Measurements from ENCODE around the gene GPD2. TPM values are rescaled to one million over a fixed set of nuclear protein-coding genes. Genes with fewer than 3 reads are reported as not detected.

Gene GPD2
- polyA plus RNA-seq, 1 donor from 2014 or later: 3.5 TPM

GRCh38 chr2:156396126-156396525 lies 40.1 kb upstream of the GPD2 start:
- Histone ChIP-seq H3F3A (ENCODE audit: insufficient read depth, low read length, poor library complexity, severe bottlenecking) (no peaks in the 10 kb centered on the region), H3K27me3 (ENCODE audit: insufficient read depth, low read depth, low read length) (no peaks in the 10 kb centered on the region)

GRCh38 chr2:156397229-156397628 lies 39.0 kb upstream of the GPD2 start:
- Histone ChIP-seq H4K20me1 (ENCODE audit: insufficient read depth) (no peaks in the 10 kb centered on the region), H3K9me2 (ENCODE audit: insufficient read depth, low read length) (no peaks in the 10 kb centered on the region), H3K4me3 (ENCODE audit: low read length) (no peak overlapping the region), H3K79me2 (replicated peaks; ENCODE audit: insufficient read depth, low read length) (no peaks in the 10 kb centered on the region), H3K4me2 (ENCODE audit: low read length) (no peak overlapping the region), H3F3A (ENCODE audit: insufficient read depth, low read length, poor library complexity, severe bottlenecking) (peaks cover 3% of the 10 kb centered on the region), H2AFZ (ENCODE audit: low read depth, low read length) (no peak overlapping the region), H3K27me3 (ENCODE audit: insufficient read depth, low read depth, low read length) (no peaks in the 10 kb centered on the region), H3K27ac (ENCODE audit: low read length) (no peak overlapping the region), H3K9me3 (ENCODE audit: low read length) (no peaks in the 10 kb centered on the region), H3K36me3 (ENCODE audit: insufficient read depth, low read length) (no peaks in the 10 kb centered on the region), H3K9ac (ENCODE audit: low read length) (no peak overlapping the region)
- no peak for TF ChIP-seq SMC3 (conservative IDR thresholded peaks at IDR 0.05; ENCODE audit: poor library complexity)
- no peak for TF ChIP-seq EP300 (conservative IDR thresholded peaks at IDR 0.05; ENCODE audit: poor library complexity, severe bottlenecking)
- no peak for TF ChIP-seq TAF1 (IDR thresholded peaks at IDR 0.05; ENCODE audit: low read depth)
- no peak for TF ChIP-seq CTCF (IDR thresholded peaks at IDR 0.05; ENCODE audit: poor library complexity, severe bottlenecking)
- TF ChIP-seq, protein P1, sequence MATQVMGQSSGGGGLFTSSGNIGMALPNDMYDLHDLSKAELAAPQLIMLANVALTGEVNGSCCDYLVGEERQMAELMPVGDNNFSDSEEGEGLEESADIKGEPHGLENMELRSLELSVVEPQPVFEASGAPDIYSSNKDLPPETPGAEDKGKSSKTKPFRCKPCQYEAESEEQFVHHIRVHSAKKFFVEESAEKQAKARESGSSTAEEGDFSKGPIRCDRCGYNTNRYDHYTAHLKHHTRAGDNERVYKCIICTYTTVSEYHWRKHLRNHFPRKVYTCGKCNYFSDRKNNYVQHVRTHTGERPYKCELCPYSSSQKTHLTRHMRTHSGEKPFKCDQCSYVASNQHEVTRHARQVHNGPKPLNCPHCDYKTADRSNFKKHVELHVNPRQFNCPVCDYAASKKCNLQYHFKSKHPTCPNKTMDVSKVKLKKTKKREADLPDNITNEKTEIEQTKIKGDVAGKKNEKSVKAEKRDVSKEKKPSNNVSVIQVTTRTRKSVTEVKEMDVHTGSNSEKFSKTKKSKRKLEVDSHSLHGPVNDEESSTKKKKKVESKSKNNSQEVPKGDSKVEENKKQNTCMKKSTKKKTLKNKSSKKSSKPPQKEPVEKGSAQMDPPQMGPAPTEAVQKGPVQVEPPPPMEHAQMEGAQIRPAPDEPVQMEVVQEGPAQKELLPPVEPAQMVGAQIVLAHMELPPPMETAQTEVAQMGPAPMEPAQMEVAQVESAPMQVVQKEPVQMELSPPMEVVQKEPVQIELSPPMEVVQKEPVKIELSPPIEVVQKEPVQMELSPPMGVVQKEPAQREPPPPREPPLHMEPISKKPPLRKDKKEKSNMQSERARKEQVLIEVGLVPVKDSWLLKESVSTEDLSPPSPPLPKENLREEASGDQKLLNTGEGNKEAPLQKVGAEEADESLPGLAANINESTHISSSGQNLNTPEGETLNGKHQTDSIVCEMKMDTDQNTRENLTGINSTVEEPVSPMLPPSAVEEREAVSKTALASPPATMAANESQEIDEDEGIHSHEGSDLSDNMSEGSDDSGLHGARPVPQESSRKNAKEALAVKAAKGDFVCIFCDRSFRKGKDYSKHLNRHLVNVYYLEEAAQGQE (IDR thresholded peaks at IDR 0.05; ENCODE audit: borderline replicate concordance): no peak
- TF ChIP-seq MXI1 (conservative IDR thresholded peaks at IDR 0.05; ENCODE audit: poor library complexity, severe bottlenecking): no peak
- TF ChIP-seq RAD21 (conservative IDR thresholded peaks at IDR 0.05): no peak
- no peak for TF ChIP-seq POLR2AphosphoS5 (IDR thresholded peaks at IDR 0.05)
- TF ChIP-seq EZH2 (IDR thresholded peaks at IDR 0.05; ENCODE audit: borderline replicate concordance, insufficient read depth, low read length, poor library complexity, severe bottlenecking): no peak

More at GRCh38 chr2:156396126-156396525, 40.1 kb upstream of the GPD2 start:
- H3K9me3 ChIP-seq (ENCODE audit: low read length): no peaks in the 10 kb centered on the region
- H3K9ac ChIP-seq (ENCODE audit: low read length): no peak overlapping the region
- no peak for TF ChIP-seq MXI1 (conservative IDR thresholded peaks at IDR 0.05; ENCODE audit: poor library complexity, severe bottlenecking)
- no peak for TF ChIP-seq CTCF (IDR thresholded peaks at IDR 0.05; ENCODE audit: poor library complexity, severe bottlenecking)
- no peak for TF ChIP-seq EZH2 (IDR thresholded peaks at IDR 0.05; ENCODE audit: borderline replicate concordance, insufficient read depth, low read length, poor library complexity, severe bottlenecking)
- TF ChIP-seq, protein P1 (IDR thresholded peaks at IDR 0.05; ENCODE audit: borderline replicate concordance): no peak
- no peak for TF ChIP-seq TAF1 (IDR thresholded peaks at IDR 0.05; ENCODE audit: low read depth)
- no peak for TF ChIP-seq SMC3 (conservative IDR thresholded peaks at IDR 0.05; ENCODE audit: poor library complexity)
- no peak for TF ChIP-seq EP300 (conservative IDR thresholded peaks at IDR 0.05; ENCODE audit: poor library complexity, severe bottlenecking)
- TF ChIP-seq POLR2AphosphoS5 (IDR thresholded peaks at IDR 0.05): no peak
- H3K27ac ChIP-seq (ENCODE audit: low read length): no peak overlapping the region
- no peaks in the 10 kb centered on the region for H4K20me1 ChIP-seq (ENCODE audit: insufficient read depth)
- H3K36me3 ChIP-seq (ENCODE audit: insufficient read depth, low read length): no peaks in the 10 kb centered on the region
- no peak overlapping the region for H3K4me2 ChIP-seq (ENCODE audit: low read length)
- no peaks in the 10 kb centered on the region for H3K9me2 ChIP-seq (ENCODE audit: insufficient read depth, low read length)
- H3K79me2 ChIP-seq (replicated peaks; ENCODE audit: insufficient read depth, low read length): no peaks in the 10 kb centered on the region
- H3K4me3 ChIP-seq (ENCODE audit: low read length): no peak overlapping the region
- no peak overlapping the region for H2AFZ ChIP-seq (ENCODE audit: low read depth, low read length)
